HepG2 (cell line): ENCODE data around the gene SKIL. TPM values are rescaled to one million over a fixed set of nuclear protein-coding genes. Genes with fewer than 3 reads are reported as not detected.

Experiments used
- ATAC-seq: fragments of 200-7000 bp; cut with Tn5 transposase; 3 replicates; pipeline ENCODE4 v1.9.1; 2020; ENCODE audit warnings: mild to moderate bottlenecking, moderate library complexity
- BruUV-seq: library from RNA; stranded (reverse); fragments of 400-500 nt; replicated peaks from 2 replicates; lab custom pipeline; 2021; lab: Mats Ljungman, UMichigan
- CTCF ChIA-PET: fragments of 300-600 bp; formaldehyde crosslinking; extraction: SDS; loops from one replicate; lab custom pipeline; 2021; ENCODE audit warnings: low total read pairs, inconsistent platforms, low intra/inter-chr PET ratio; lab: Yijun Ruan, JAX
- POLR2A ChIA-PET: fragments of 350-600 bp; sonication (Branson Sonifier 250); formaldehyde crosslinking; loops from one replicate; lab custom pipeline; 2020; ENCODE audit warnings: antibody characterized with exemption, inconsistent platforms; lab: Yijun Ruan, JAX
- DNase-seq: peaks from one replicate; pipeline ENCODE4 v3.0.0-alpha.2; 2015; ENCODE audit warnings: low spot score
- FAIRE-seq: peaks from 3 replicates; lab custom pipeline; 2011; peaks lifted over from hg19 to GRCh38; lab: Jason Lieb, UNC
- H2AFZ ChIP-seq: one replicate; pipeline ENCODE4 v1.6.1; 2011; ENCODE audit warnings: low read length, inconsistent platforms
- H3K27ac ChIP-seq: fragments of 300-600 bp; 3 replicates; pipeline ENCODE4 v1.8.0; 2011; ENCODE audit warnings: mixed run types, mild to moderate bottlenecking, mixed read lengths, low read length, inconsistent platforms; ENCODE audit not compliant: insufficient read depth; ENCODE audit errors: extremely low read length
- H3K27me3 ChIP-seq, 2 experiments: fragments of 200-600 bp in 1 of 2; 2 replicates in 1 of 2; 3 replicates in 1 of 2; pipeline versions ENCODE4 v1.6.0 to v1.8.0; 2011; ENCODE audit warnings: low read length in 2 of 2, mild to moderate bottlenecking in 2 of 2, moderate library complexity in 2 of 2, inconsistent platforms in 1 of 2; ENCODE audit not compliant: insufficient read depth in 2 of 2, control insufficient read depth in 1 of 2
- H3K36me3 ChIP-seq, 2 experiments: fragments of 200-600 bp in 1 of 2; replicated peaks in 1 of 2; 2 replicates in 1 of 2; 3 replicates in 1 of 2; pipeline versions ENCODE4 v1.5.1 to v1.8.0; 2011; ENCODE audit warnings: low read length in 2 of 2, inconsistent platforms in 1 of 2; ENCODE audit not compliant: insufficient read depth in 2 of 2, control insufficient read depth in 1 of 2
- H3K4me1 ChIP-seq: 2 replicates; pipeline ENCODE4 v1.5.1; 2012; ENCODE audit warnings: low read length, inconsistent platforms; ENCODE audit not compliant: insufficient read depth
- H3K4me2 ChIP-seq: 2 replicates; pipeline ENCODE4 v1.6.0; 2011; ENCODE audit warnings: low read depth, low read length, inconsistent platforms
- H3K4me3 ChIP-seq, 3 experiments: fragments of 200-600 bp in 1 of 3; sonication (generic), shearing (Covaris generic) in 1 of 3; replicated peaks in 1 of 3; 2 replicates each; pipeline ENCODE4 v1.5.1; 2011 to 2016; ENCODE audit warnings: low read length in 3 of 3, inconsistent platforms in 2 of 3, low read depth in 2 of 3, mild to moderate bottlenecking in 2 of 3, control low read depth in 1 of 3, mixed read lengths in 1 of 3; ENCODE audit not compliant: insufficient read depth in 1 of 3
- H3K79me2 ChIP-seq: one replicate; pipeline ENCODE4 v1.6.1; 2011; ENCODE audit warnings: low read length, inconsistent platforms; ENCODE audit not compliant: insufficient read depth
- H3K9ac ChIP-seq: 2 replicates; pipeline ENCODE4 v1.6.0; 2011; ENCODE audit warnings: mild to moderate bottlenecking, low read depth, low read length, inconsistent platforms; ENCODE audit not compliant: insufficient read depth
- H3K9me3 ChIP-seq: 2 replicates; pipeline ENCODE4 v1.5.1; 2012; ENCODE audit warnings: mild to moderate bottlenecking, low read length
- H4K20me1 ChIP-seq: 2 replicates; pipeline ENCODE4 v1.6.0; 2011; ENCODE audit warnings: inconsistent platforms, mild to moderate bottlenecking, low read length, moderate library complexity; ENCODE audit not compliant: insufficient read depth
- JARID2 ChIP-seq: sonication (generic); formaldehyde crosslinking; IDR thresholded peaks from 2 replicates; pipeline ENCODE4 v1.8.1; 2023; ENCODE audit warnings: missing genetic modification reagents, inconsistent platforms; ENCODE audit not compliant: insufficient replicate concordance
- MTF1 ChIP-seq: sonication (generic); formaldehyde crosslinking; IDR thresholded peaks from 2 replicates; pipeline ENCODE4 v1.5.0; 2020; ENCODE audit warnings: missing genetic modification reagents
- NR1H2 ChIP-seq: sonication (generic); formaldehyde crosslinking; IDR thresholded peaks from 2 replicates; pipeline ENCODE4 v1.8.1; 2022; ENCODE audit warnings: low read depth, missing genetic modification reagents, borderline replicate concordance
- RAD51 ChIP-seq: fragments of 450-650 bp; IDR thresholded peaks from 2 replicates; pipeline ENCODE4 v1.6.1; 2016; ENCODE audit warnings: borderline replicate concordance
- THAP9 ChIP-seq: sonication (generic); formaldehyde crosslinking; IDR thresholded peaks from 2 replicates; pipeline ENCODE4; 2020; ENCODE audit warnings: missing genetic modification reagents, mild to moderate bottlenecking, borderline replicate concordance
- ZSCAN20 ChIP-seq: sonication (generic); formaldehyde crosslinking; IDR thresholded peaks from 2 replicates; pipeline ENCODE4 v1.4.0; 2020; ENCODE audit warnings: missing genetic modification reagents, mild to moderate bottlenecking, borderline replicate concordance
- WGBS: methylation state at CpG from one replicate; pipeline ENCODE4 v1.1.6; 2017; ENCODE audit warnings: low lambda C conversion rate; 5-methylcytosine and 5-hydroxymethylcytosine counted together
- in situ Hi-C: cut with HindIII; loops from 2 replicates; pipeline ENCODE4 v1.10.0; 2017; ENCODE audit warnings: low pct_unique_long_range_greater_than_20kb; ENCODE audit not compliant: extremely low pct_ligation_motif_present
- intact Hi-C: fragments of 100-400 bp; cut with micrococcal nuclease; formaldehyde crosslinking; loops from one replicate; pipeline ENCODE4 v1.10.0; 2022; ENCODE audit not compliant: unreplicated experiment
- polyA plus RNA-seq, 8 experiments: library from polyadenylated mRNA; depleted of rRNA in 3 of 8; stranded (reverse) in 7 of 8; unstranded in 1 of 8; fragments of >200 nt; fragmentation: Illumina TruSeq in 4 of 8; extraction: Trizol in 4 of 8; gene quantifications; 2 replicates each; pipeline versions ENCODE4 v1.2.1 to v1.2.3, GENCODE V29; 2011 to 2016; ENCODE audit warnings: low read depth in 4 of 8, missing spikeins in 1 of 8, mixed read lengths in 1 of 8; ENCODE audit not compliant: insufficient read depth in 1 of 8
- total RNA-seq, 5 experiments: library from RNA; depleted of rRNA; stranded (reverse); fragments of >200 nt; fragmentation: Illumina TruSeq; extraction: Trizol; gene quantifications; 2 replicates each; pipeline ENCODE4 v1.2.3, GENCODE V29; 2016; ENCODE audit warnings: low read depth in 1 of 5

Gene SKIL
- total and polyA plus RNA-seq, 2 of the 13 experiments (the other 11 are each of a cell fraction or from before 2014, with no cell fraction given) = 5.2 to 20.7 TPM

- H3K36me3 ChIP-seq = peaks cover 2 to 6% of the 10 kb centered on the region in 2 experiments; a peak in 1 of 5 replicates
- in situ Hi-C loops = no loop called here
Measured at GRCh38 chr3:170363471-170363994, 6.0 kb downstream of the SKIL start.

More at GRCh38 chr3:170363471-170363994, 6.0 kb downstream of the SKIL start:
- ChIA-PET POLR2A (interaction anchor here (1.0 kb wide), 1 partner anchor 62 kb away, joined by 4 read pairs; no protein-coding TSS in a partner anchor), CTCF (no interaction called here)
- 96% methylated on average over 11 of the region's 11 CpGs for WGBS
- no TSS peak for BruUV-seq
- Histone ChIP-seq H3K4me3 (no peak overlapping the region), H3K9me3 (no peaks in the 10 kb centered on the region), H3K9ac (no peak overlapping the region), H3K27me3 (no peaks in the 10 kb centered on the region; a peak in 1 of 5 replicates), H2AFZ (no peak overlapping the region), H3K27ac (no peak overlapping the region), H4K20me1 (no peaks in the 10 kb centered on the region; the same call in 1 of the 2 replicates), H3K4me2 (no peak overlapping the region), H3K4me1 (peaks cover 53% of the 10 kb centered on the region), H3K79me2 (peaks cover 12% of the 10 kb centered on the region)
- FAIRE-seq (no peak), ATAC-seq (no peak), DNase-seq (no peak)
- intact Hi-C loops = no loop called here
- TF ChIP-seq JARID2 (CRISPR knock-in tag) (no peak), ZSCAN20 (no peak), MTF1 (no peak), NR1H2 (CRISPR knock-in tag) (no peak), RAD51 (no peak), THAP9 (no peak)
